Endothelial cell of umbilical vein (primary cell): ENCODE data around the gene LRCH3. TPM values are rescaled to one million over a fixed set of nuclear protein-coding genes. Genes with fewer than 3 reads are reported as not detected.

Experiments
- BruUV-seq: library from RNA; stranded (reverse); fragments of 400-500 nt; replicated peaks from 2 replicates; lab custom pipeline; 2021; lab: Mats Ljungman, UMichigan
- CTCF ChIA-PET: fragments of 300-600, 350-600 bp; sonication (Branson Sonifier 250); formaldehyde crosslinking; loops from one replicate; lab custom pipeline; 2021; ENCODE audit warnings: antibody characterized with exemption, inconsistent platforms; lab: Charles Lee
- POLR2A ChIA-PET: fragments of 300-600, 350-600 bp; sonication (Branson Sonifier 250); formaldehyde crosslinking; loops from one replicate; lab custom pipeline; 2021; ENCODE audit warnings: antibody characterized with exemption, inconsistent platforms; lab: Charles Lee
- DNase-seq: peaks from one replicate; pipeline ENCODE4 v3.0.0-alpha.2; 2011; ENCODE audit warnings: low read depth, low spot score
- FAIRE-seq: peaks from 2 replicates; lab custom pipeline; 2011; peaks lifted over from hg19 to GRCh38; lab: Jason Lieb, UNC
- H2AFZ ChIP-seq: 2 replicates; pipeline ENCODE4 v1.6.0; 2012; ENCODE audit warnings: low read depth, low read length, control low read depth, inconsistent platforms
- H3K27ac ChIP-seq: 2 replicates; pipeline ENCODE4 v1.5.1; 2011; ENCODE audit warnings: low read depth, mild to moderate bottlenecking, control low read depth, low read length, moderate library complexity; ENCODE audit not compliant: insufficient read depth
- H3K27me3 ChIP-seq, 2 experiments: 2 replicates each; pipeline versions ENCODE4 v1.6.0 to v1.6.1; 2011; ENCODE audit warnings: low read length in 2 of 2, mixed read lengths in 1 of 2; ENCODE audit not compliant: control insufficient read depth in 2 of 2, insufficient read depth in 2 of 2
- H3K36me3 ChIP-seq, 2 experiments: 2 replicates in 1 of 2; 3 replicates in 1 of 2; pipeline ENCODE4 v1.5.1; 2011; ENCODE audit warnings: low read length in 2 of 2, mild to moderate bottlenecking in 1 of 2, moderate library complexity in 1 of 2; ENCODE audit not compliant: control insufficient read depth in 2 of 2, insufficient read depth in 2 of 2; ENCODE audit errors: extremely low read depth in 1 of 2
- H3K4me1 ChIP-seq: 3 replicates; pipeline ENCODE4 v1.5.1; 2011; ENCODE audit warnings: mild to moderate bottlenecking, low read length; ENCODE audit not compliant: control insufficient read depth, insufficient read depth; ENCODE audit errors: extremely low read depth
- H3K4me2 ChIP-seq: 2 replicates; pipeline ENCODE4 v1.6.1; 2011; ENCODE audit warnings: low read length, control low read depth, mixed read lengths; ENCODE audit not compliant: insufficient read depth
- H3K4me3 ChIP-seq, 3 experiments: fragments of 200-600 bp in 1 of 3; sonication (generic), shearing (Covaris generic) in 1 of 3; replicated peaks in 1 of 3; 2 replicates each; pipeline ENCODE4 v1.5.1; 2011 to 2016; ENCODE audit warnings: control low read depth in 3 of 3, low read length in 3 of 3, mild to moderate bottlenecking in 2 of 3, inconsistent platforms in 1 of 3, low read depth in 1 of 3, moderate library complexity in 1 of 3; ENCODE audit not compliant: insufficient read depth in 1 of 3
- H3K79me2 ChIP-seq: 2 replicates; pipeline ENCODE4 v1.6.0; 2012; ENCODE audit warnings: low read length, inconsistent platforms; ENCODE audit not compliant: control insufficient read depth, insufficient read depth
- H3K9ac ChIP-seq: replicated peaks from 2 replicates; pipeline ENCODE3; 2011; ENCODE audit warnings: low read length, control low read depth; ENCODE audit not compliant: insufficient read depth; ENCODE audit errors: extremely low read depth
- H3K9me1 ChIP-seq: replicated peaks from 3 replicates; pipeline ENCODE4 v1.6.0; 2011; ENCODE audit warnings: mild to moderate bottlenecking, low read length; ENCODE audit not compliant: control insufficient read depth, insufficient read depth; ENCODE audit errors: extremely low read depth
- H3K9me3 ChIP-seq: replicated peaks from 2 replicates; pipeline ENCODE4 v1.5.1; 2012; ENCODE audit warnings: low read length, inconsistent platforms; ENCODE audit not compliant: control insufficient read depth, insufficient read depth
- H4K20me1 ChIP-seq: replicated peaks from 2 replicates; pipeline ENCODE3; 2011; ENCODE audit warnings: mild to moderate bottlenecking, low read length; ENCODE audit not compliant: control insufficient read depth, insufficient read depth; ENCODE audit errors: extremely low read depth
- EZH2 ChIP-seq: IDR thresholded peaks from 2 replicates; pipeline ENCODE4 v1.6.1; 2012; ENCODE audit warnings: borderline replicate concordance, low read depth, mild to moderate bottlenecking, moderate library complexity, low read length, inconsistent platforms; ENCODE audit not compliant: severe bottlenecking
- FOS ChIP-seq: IDR thresholded peaks from 2 replicates; pipeline ENCODE4 v1.6.1; 2011; ENCODE audit warnings: mild to moderate bottlenecking, low read length, moderate library complexity, borderline replicate concordance; ENCODE audit not compliant: insufficient read depth
- GATA2 ChIP-seq: IDR thresholded peaks from 2 replicates; pipeline ENCODE4 v1.7.0; 2011; ENCODE audit warnings: low read depth, mild to moderate bottlenecking, moderate library complexity, mixed read lengths, low read length; ENCODE audit not compliant: insufficient read length, insufficient read depth
- JUN ChIP-seq: IDR thresholded peaks from 2 replicates; pipeline ENCODE4 v1.6.1; 2011; ENCODE audit warnings: borderline replicate concordance, low read depth; ENCODE audit not compliant: insufficient read length, insufficient read depth
- MYC ChIP-seq: IDR thresholded peaks from one replicate; pipeline ENCODE4 v1.6.1; 2011; ENCODE audit warnings: mild to moderate bottlenecking, low read depth, low read length
- POLR2A ChIP-seq: IDR thresholded peaks from 2 replicates; pipeline ENCODE4 v1.6.1; 2012; ENCODE audit warnings: low read depth, mild to moderate bottlenecking, control low read depth, low read length
- POLR2AphosphoS5 ChIP-seq: IDR thresholded peaks from 2 replicates; pipeline ENCODE4 v1.6.1; 2012; ENCODE audit warnings: low read depth, mild to moderate bottlenecking, control low read depth, low read length, moderate library complexity; ENCODE audit not compliant: insufficient read depth
- dilution Hi-C: fragments of 300-500 bp; cut with MboI; formaldehyde crosslinking; loops from one replicate; pipeline ENCODE4 v1.15.0; 2019; ENCODE audit warnings: low sequenced_read_pairs; ENCODE audit not compliant: extremely low pct_ligation_motif_present
- intact Hi-C: fragments of 100-400 bp; cut with micrococcal nuclease; formaldehyde crosslinking; loops from one replicate; pipeline ENCODE4 v1.10.0; 2022
- polyA plus RNA-seq, 4 experiments: library from polyadenylated mRNA; depleted of rRNA in 3 of 4; stranded (reverse) in 3 of 4; unstranded in 1 of 4; fragments of >200 nt; gene quantifications; 2 replicates each; pipeline versions ENCODE4 v1.2.1 to v1.2.3, GENCODE V29; 2011 to 2012; ENCODE audit warnings: missing spikeins in 1 of 4
- total RNA-seq: library from RNA; stranded (reverse); gene quantifications from 2 replicates; pipeline ENCODE4 v1.2.3, GENCODE V29; 2021
- TF ChIP-seq, protein P1 (sequence below), 2 donors: IDR thresholded peaks; 1 replicate in 1 of 2; 2 replicates in 1 of 2; pipeline ENCODE4 v1.5.1; 2011; ENCODE audit warnings: low read length in 2 of 2, mild to moderate bottlenecking in 2 of 2, moderate library complexity in 2 of 2, control low read depth in 1 of 2, inconsistent platforms in 1 of 2, low read depth in 1 of 2; ENCODE audit not compliant: insufficient read depth in 1 of 2; ENCODE audit errors: extremely low read depth in 1 of 2
- TF ChIP-seq, protein P2 (sequence below): IDR thresholded peaks from 2 replicates; pipeline ENCODE4 v1.6.1; 2011; ENCODE audit not compliant: insufficient read depth, insufficient read length

The LRCH3 gene
- total and polyA plus RNA-seq, 2 donors (not counting 3 experiments of a cell fraction or from before 2014, with no cell fraction given): 43.9 to 60.3 TPM

DNA sequence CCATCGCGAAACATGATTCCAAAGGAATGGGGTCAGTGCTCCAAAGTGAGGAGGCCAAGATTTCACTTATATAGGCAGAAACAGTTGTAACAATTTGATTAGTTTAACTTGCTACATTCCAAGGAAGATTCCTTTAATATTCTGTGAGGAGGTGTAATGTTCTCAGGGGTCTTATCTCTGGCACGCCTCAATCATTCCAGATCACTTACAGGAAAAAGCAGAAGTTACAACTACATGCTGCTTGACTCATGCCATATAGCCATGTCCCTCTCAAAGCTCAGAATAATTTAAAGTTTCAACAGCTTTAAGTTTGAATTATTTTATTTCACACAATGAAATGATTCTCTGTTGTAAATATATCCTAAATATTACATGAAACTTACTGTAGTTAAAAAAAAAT lies 44.8 kb upstream of the LRCH3 start:
- no peak overlapping the region for H2AFZ ChIP-seq
- intact Hi-C loops: no loop called here
- TF ChIP-seq FOS (no peak), JUN (no peak), POLR2A (no peak)
- TF ChIP-seq, protein P1, sequence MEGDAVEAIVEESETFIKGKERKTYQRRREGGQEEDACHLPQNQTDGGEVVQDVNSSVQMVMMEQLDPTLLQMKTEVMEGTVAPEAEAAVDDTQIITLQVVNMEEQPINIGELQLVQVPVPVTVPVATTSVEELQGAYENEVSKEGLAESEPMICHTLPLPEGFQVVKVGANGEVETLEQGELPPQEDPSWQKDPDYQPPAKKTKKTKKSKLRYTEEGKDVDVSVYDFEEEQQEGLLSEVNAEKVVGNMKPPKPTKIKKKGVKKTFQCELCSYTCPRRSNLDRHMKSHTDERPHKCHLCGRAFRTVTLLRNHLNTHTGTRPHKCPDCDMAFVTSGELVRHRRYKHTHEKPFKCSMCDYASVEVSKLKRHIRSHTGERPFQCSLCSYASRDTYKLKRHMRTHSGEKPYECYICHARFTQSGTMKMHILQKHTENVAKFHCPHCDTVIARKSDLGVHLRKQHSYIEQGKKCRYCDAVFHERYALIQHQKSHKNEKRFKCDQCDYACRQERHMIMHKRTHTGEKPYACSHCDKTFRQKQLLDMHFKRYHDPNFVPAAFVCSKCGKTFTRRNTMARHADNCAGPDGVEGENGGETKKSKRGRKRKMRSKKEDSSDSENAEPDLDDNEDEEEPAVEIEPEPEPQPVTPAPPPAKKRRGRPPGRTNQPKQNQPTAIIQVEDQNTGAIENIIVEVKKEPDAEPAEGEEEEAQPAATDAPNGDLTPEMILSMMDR (IDR thresholded peaks at IDR 0.05; ENCODE audit: extremely low read depth in 1 of 2, insufficient read depth in 1 of 2, low read depth in 1 of 2, low read length in 2 of 2): no peak
- no peaks in the 10 kb centered on the region for H4K20me1 ChIP-seq
- ChIA-PET POLR2A (no interaction called here), CTCF (interaction anchor here (1.3 to 1.4 kb wide), 2 partner anchors 10 to 31 kb away, joined by 3 read pairs; partner anchors contain the start of gene RUBCN)
- peaks cover 6% of the 10 kb centered on the region for H3K4me1 ChIP-seq
- H3K4me2 ChIP-seq: no peak overlapping the region
- no peak for DNase-seq
- no peak overlapping the region for H3K9ac ChIP-seq
- no peaks in the 10 kb centered on the region for H3K9me3 ChIP-seq
- dilution Hi-C loops: no loop called here
- peaks cover 5% of the 10 kb centered on the region for H3K79me2 ChIP-seq
- no peak overlapping the region for H3K27ac ChIP-seq
- FAIRE-seq: no peak
- H3K27me3 ChIP-seq: no peaks in the 10 kb centered on the region
- H3K4me3 ChIP-seq: no peak overlapping the region
- H3K9me1 ChIP-seq: no peaks in the 10 kb centered on the region
- BruUV-seq: no TSS peak
- H3K36me3 ChIP-seq: no peaks in the 10 kb centered on the region

- intact Hi-C loops (no loop called here), dilution Hi-C loops (no loop called here)
- no peak overlapping the region for H3K9ac ChIP-seq
- H3K4me1 ChIP-seq: peaks cover 9% of the 10 kb centered on the region
- TF ChIP-seq FOS (no peak), POLR2A (no peak), GATA2 (no peak), MYC (no peak), JUN (no peak), EZH2 (no peak), POLR2AphosphoS5 (no peak)
- TF ChIP-seq, protein P2, sequence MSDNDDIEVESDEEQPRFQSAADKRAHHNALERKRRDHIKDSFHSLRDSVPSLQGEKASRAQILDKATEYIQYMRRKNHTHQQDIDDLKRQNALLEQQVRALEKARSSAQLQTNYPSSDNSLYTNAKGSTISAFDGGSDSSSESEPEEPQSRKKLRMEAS: no peak
- TF ChIP-seq, protein P1 (IDR thresholded peaks at IDR 0.05; ENCODE audit: extremely low read depth in 1 of 2, insufficient read depth in 1 of 2, low read depth in 1 of 2, low read length in 2 of 2): no peak
- H2AFZ ChIP-seq: no peak overlapping the region
- no peak overlapping the region for H3K27ac ChIP-seq
- no peaks in the 10 kb centered on the region for H3K36me3 ChIP-seq
- ChIA-PET CTCF (interaction anchor here (1.3 to 1.4 kb wide), 2 partner anchors 10 to 32 kb away, joined by 3 read pairs; partner anchors contain the start of gene RUBCN), POLR2A (no interaction called here)
- no peaks in the 10 kb centered on the region for H4K20me1 ChIP-seq
- H3K79me2 ChIP-seq: peaks cover 11% of the 10 kb centered on the region
- FAIRE-seq (peak; percentile 55), DNase-seq (no peak)
- no TSS peak for BruUV-seq
- H3K9me1 ChIP-seq: no peaks in the 10 kb centered on the region
- H3K9me3 ChIP-seq: no peaks in the 10 kb centered on the region
- H3K27me3 ChIP-seq: no peaks in the 10 kb centered on the region
- no peak overlapping the region for H3K4me2 ChIP-seq
- no peak overlapping the region for H3K4me3 ChIP-seq
These were observed 44.2 kb upstream of the LRCH3 start for GRCh38 chr3:197746801-197747237.
